ENCODE measurements around the gene GAP43.

DNA sequence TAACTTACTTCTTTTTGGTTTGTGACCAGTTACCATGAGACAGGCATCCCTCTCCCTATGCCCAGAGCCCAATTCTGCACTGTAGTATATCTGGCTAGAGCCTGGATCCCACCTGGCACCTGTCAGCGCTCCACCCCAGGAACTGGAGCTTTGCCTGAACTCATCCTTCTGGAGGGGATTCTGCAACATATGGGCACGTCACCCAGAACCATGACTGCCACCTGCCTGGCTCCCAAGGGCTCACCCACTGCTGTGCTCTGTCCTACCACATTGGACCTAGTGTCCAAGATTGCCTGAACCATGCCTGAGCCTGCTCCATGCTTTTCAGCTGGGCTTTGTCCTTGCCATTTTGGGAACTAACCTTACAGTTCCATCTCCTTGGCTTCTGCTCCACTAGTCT is 21.1 kb upstream of the GAP43 start:
- TF ChIP-seq ETV6 (CRISPR knock-in tag; conservative IDR thresholded peaks at IDR 0.05) (no peak), SMC3 (IDR thresholded peaks at IDR 0.05; ENCODE audit: low read length) (no peak), BRCA1 (CRISPR knock-in tag; IDR thresholded peaks at IDR 0.05) (no peak), ZNF891 (CRISPR knock-in tag; IDR thresholded peaks at IDR 0.05) (no peak), KAT2B (IDR thresholded peaks at IDR 0.05; ENCODE audit: borderline replicate concordance, low read depth, low read length) (no peak), POLR2A (IDR thresholded peaks at IDR 0.05; ENCODE audit: insufficient read depth in 1 of 2, low read depth in 2 of 2, low read length in 2 of 2) (no peak)
- TF ChIP-seq, protein P1, sequence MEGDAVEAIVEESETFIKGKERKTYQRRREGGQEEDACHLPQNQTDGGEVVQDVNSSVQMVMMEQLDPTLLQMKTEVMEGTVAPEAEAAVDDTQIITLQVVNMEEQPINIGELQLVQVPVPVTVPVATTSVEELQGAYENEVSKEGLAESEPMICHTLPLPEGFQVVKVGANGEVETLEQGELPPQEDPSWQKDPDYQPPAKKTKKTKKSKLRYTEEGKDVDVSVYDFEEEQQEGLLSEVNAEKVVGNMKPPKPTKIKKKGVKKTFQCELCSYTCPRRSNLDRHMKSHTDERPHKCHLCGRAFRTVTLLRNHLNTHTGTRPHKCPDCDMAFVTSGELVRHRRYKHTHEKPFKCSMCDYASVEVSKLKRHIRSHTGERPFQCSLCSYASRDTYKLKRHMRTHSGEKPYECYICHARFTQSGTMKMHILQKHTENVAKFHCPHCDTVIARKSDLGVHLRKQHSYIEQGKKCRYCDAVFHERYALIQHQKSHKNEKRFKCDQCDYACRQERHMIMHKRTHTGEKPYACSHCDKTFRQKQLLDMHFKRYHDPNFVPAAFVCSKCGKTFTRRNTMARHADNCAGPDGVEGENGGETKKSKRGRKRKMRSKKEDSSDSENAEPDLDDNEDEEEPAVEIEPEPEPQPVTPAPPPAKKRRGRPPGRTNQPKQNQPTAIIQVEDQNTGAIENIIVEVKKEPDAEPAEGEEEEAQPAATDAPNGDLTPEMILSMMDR (CRISPR knock-in tag; IDR thresholded peaks at IDR 0.05): no peak
- TF ChIP-seq, protein P2, sequence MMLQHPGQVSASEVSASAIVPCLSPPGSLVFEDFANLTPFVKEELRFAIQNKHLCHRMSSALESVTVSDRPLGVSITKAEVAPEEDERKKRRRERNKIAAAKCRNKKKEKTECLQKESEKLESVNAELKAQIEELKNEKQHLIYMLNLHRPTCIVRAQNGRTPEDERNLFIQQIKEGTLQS (CRISPR knock-in tag; IDR thresholded peaks at IDR 0.05): no peak
- TF ChIP-seq, protein P3, sequence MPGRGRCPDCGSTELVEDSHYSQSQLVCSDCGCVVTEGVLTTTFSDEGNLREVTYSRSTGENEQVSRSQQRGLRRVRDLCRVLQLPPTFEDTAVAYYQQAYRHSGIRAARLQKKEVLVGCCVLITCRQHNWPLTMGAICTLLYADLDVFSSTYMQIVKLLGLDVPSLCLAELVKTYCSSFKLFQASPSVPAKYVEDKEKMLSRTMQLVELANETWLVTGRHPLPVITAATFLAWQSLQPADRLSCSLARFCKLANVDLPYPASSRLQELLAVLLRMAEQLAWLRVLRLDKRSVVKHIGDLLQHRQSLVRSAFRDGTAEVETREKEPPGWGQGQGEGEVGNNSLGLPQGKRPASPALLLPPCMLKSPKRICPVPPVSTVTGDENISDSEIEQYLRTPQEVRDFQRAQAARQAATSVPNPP (CRISPR knock-in tag; IDR thresholded peaks at IDR 0.05): no peak
